HG03060 (cell line): Measurements from ENCODE around the gene CECR2.

Experiments
- ATAC-seq: cut with Tn5 transposase; IDR thresholded peaks from one replicate; pipeline ENCODE4 v1.9.1; 2021; ENCODE audit warnings: low read depth, moderate number of reproducible peaks; ENCODE audit not compliant: unreplicated experiment

The CECR2 gene

GRCh38 chr22:17590586-17590985 lies 221.3 kb downstream of the CECR2 start:
- ATAC-seq: no peak

GRCh38 chr22:17592201-17592600 lies 222.9 kb downstream of the CECR2 start:
- ATAC-seq: no peak

- no peak for ATAC-seq
These were observed 227.0 kb downstream of the CECR2 start for GRCh38 chr22:17596226-17596625.

GRCh38 chr22:17597217-17597616 lies 228.0 kb downstream of the CECR2 start:
- ATAC-seq: no peak

GRCh38 chr22:17598318-17598717 lies 229.1 kb downstream of the CECR2 start:
- ATAC-seq: no peak

GRCh38 chr22:17601031-17601430 lies 231.8 kb downstream of the CECR2 start:
- ATAC-seq: no peak

- ATAC-seq: no peak
These were observed 234.4 kb downstream of the CECR2 start for GRCh38 chr22:17603668-17604067.

GRCh38 chr22:17606496-17606895 lies 237.2 kb downstream of the CECR2 start:
- no peak for ATAC-seq
